ENCODE measurements around the gene CDC7. TPM values are rescaled to one million over a fixed set of nuclear protein-coding genes. Genes with fewer than 3 reads are reported as not detected.
A peak's percentile ranks its signal among the peaks of the same experiment; 100 is the strongest.

The CDC7 gene
- total RNA-seq, 2 experiments from 2014 or later, result 35.8 to 54.5 TPM

GRCh38 chr1:91503975-91504530 lies 3.4 kb downstream of the CDC7 start:
- CTCF ChIA-PET (ENCODE audit: unreplicated experiment), result no interaction called here
- peaks cover 76% of the 10 kb centered on the region for H3K79me2 ChIP-seq (ENCODE audit: insufficient read depth, low read depth, low read length)

GRCh38 chr1:91505086-91505485 lies 4.4 kb downstream of the CDC7 start:
- BruUV-seq (replicated peaks), result no TSS peak
- H3K27ac ChIP-seq (ENCODE audit: low read depth, low read length, poor library complexity, severe bottlenecking), result no peak overlapping the region
- H3K4me3 ChIP-seq (ENCODE audit: low read depth, low read length, poor library complexity, severe bottlenecking), result no peak overlapping the region
- peak overlapping the region; percentile 37 for H3K4me2 ChIP-seq (ENCODE audit: low read length)
- ChIA-PET CTCF (ENCODE audit: unreplicated experiment) (no interaction called here), POLR2A (interaction anchor here (0.6 to 4.6 kb wide), 5 partner anchors 8 to 660 kb away, joined by 3 to 33 read pairs (median 3); no protein-coding TSS in a partner anchor)
- intact Hi-C loops (cut with micrococcal nuclease; ENCODE audit: unreplicated experiment), result no loop called here
- no peak for DNase-seq (ENCODE audit: low spot score)
- peaks cover 66% of the 10 kb centered on the region for H3K36me3 ChIP-seq (ENCODE audit: insufficient read depth, low read length)
- H3K79me2 ChIP-seq (ENCODE audit: insufficient read depth, low read depth, low read length), result peaks cover 76% of the 10 kb centered on the region
- H4K20me1 ChIP-seq (ENCODE audit: insufficient read depth, low read length), result peaks cover 3% of the 10 kb centered on the region; the same call in 1 of the 2 replicates
- no peak overlapping the region for H2AFZ ChIP-seq (ENCODE audit: low read length)
- peaks cover 34% of the 10 kb centered on the region for H3K4me1 ChIP-seq (ENCODE audit: insufficient read depth, low read length, poor library complexity, severe bottlenecking)
- no peaks in the 10 kb centered on the region for H3K9me2 ChIP-seq (ENCODE audit: insufficient read depth, low read length)
- no peak for TF ChIP-seq CTCF (conservative IDR thresholded peaks at IDR 0.05; ENCODE audit: low read length)
- TF ChIP-seq EZH2phosphoT487 (IDR thresholded peaks at IDR 0.05; ENCODE audit: borderline replicate concordance, low read depth, low read length), result no peak
- H3K9me3 ChIP-seq (ENCODE audit: low read length), result no peaks in the 10 kb centered on the region

More at GRCh38 chr1:91503975-91504530, 3.4 kb downstream of the CDC7 start:
- TF ChIP-seq CTCF (conservative IDR thresholded peaks at IDR 0.05; ENCODE audit: low read length) (no peak), EZH2phosphoT487 (IDR thresholded peaks at IDR 0.05; ENCODE audit: borderline replicate concordance, low read depth, low read length) (no peak)
- POLR2A ChIA-PET, result interaction anchor here (0.6 to 4.6 kb wide), 2 partner anchors 9 to 1521 kb away, joined by 3 to 33 read pairs; no protein-coding TSS in a partner anchor
- DNase-seq (ENCODE audit: low spot score), result no peak
- H2AFZ ChIP-seq (ENCODE audit: low read length), result no peak overlapping the region
- BruUV-seq (replicated peaks), result no TSS peak
- peaks cover 56% of the 10 kb centered on the region for H3K36me3 ChIP-seq (ENCODE audit: insufficient read depth, low read length)
- H3K4me3 ChIP-seq (ENCODE audit: low read depth, low read length, poor library complexity, severe bottlenecking), result no peak overlapping the region
- H3K9me2 ChIP-seq (ENCODE audit: insufficient read depth, low read length), result no peaks in the 10 kb centered on the region
- H3K9me3 ChIP-seq (ENCODE audit: low read length), result no peaks in the 10 kb centered on the region
- intact Hi-C loops (cut with micrococcal nuclease; ENCODE audit: unreplicated experiment), result loop anchor here (5.0 kb wide), 1 partner anchor 793 kb away; the partner anchor contains the start of genes GLMN and RPAP2
- H3K4me2 ChIP-seq (ENCODE audit: low read length), result peak overlapping the region; percentile 88
- H4K20me1 ChIP-seq (ENCODE audit: insufficient read depth, low read length), result peaks cover 3% of the 10 kb centered on the region; the same call in 1 of the 2 replicates
- no peak overlapping the region for H3K27ac ChIP-seq (ENCODE audit: low read depth, low read length, poor library complexity, severe bottlenecking)
- H3K4me1 ChIP-seq (ENCODE audit: insufficient read depth, low read length, poor library complexity, severe bottlenecking), result peaks cover 41% of the 10 kb centered on the region

DNA sequence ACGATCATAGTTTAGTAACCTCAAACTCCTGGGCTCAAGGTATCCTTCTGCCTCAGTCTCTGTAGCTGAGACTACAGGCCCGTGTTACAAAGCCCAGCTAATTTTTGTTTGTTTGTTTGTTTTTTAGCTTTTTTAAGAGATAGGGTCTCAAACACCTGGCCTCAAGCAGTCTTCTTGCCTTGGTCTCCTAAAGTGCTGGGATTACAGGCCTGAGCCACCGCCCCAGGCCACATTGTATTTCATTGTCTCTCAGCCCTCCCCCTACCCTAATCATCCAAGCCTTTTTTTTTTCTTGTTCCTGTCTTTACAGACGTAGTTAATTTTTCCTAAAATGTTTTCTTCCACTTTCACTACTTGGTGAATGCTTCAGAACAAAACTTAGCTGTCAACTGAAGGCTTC lies 5.4 kb downstream of the CDC7 start:
- intact Hi-C loops (cut with micrococcal nuclease; ENCODE audit: unreplicated experiment), result no loop called here
- ChIA-PET POLR2A (no interaction called here), CTCF (ENCODE audit: unreplicated experiment) (interaction anchor here (2.0 kb wide), 1 partner anchor 18 kb away, joined by 4 read pairs; no protein-coding TSS in a partner anchor)
- Histone ChIP-seq H3K9me3 (ENCODE audit: low read length) (no peaks in the 10 kb centered on the region), H3K27ac (ENCODE audit: low read depth, low read length, poor library complexity, severe bottlenecking) (no peak overlapping the region), H3K79me2 (ENCODE audit: insufficient read depth, low read depth, low read length) (peaks cover 76% of the 10 kb centered on the region), H3K4me1 (ENCODE audit: insufficient read depth, low read length, poor library complexity, severe bottlenecking) (peaks cover 30% of the 10 kb centered on the region), H3K36me3 (ENCODE audit: insufficient read depth, low read length) (peaks cover 75% of the 10 kb centered on the region), H4K20me1 (ENCODE audit: insufficient read depth, low read length) (peaks cover 3% of the 10 kb centered on the region; the same call in 1 of the 2 replicates), H2AFZ (ENCODE audit: low read length) (no peak overlapping the region), H3K9me2 (ENCODE audit: insufficient read depth, low read length) (no peaks in the 10 kb centered on the region), H3K4me2 (ENCODE audit: low read length) (no peak overlapping the region), H3K4me3 (ENCODE audit: low read depth, low read length, poor library complexity, severe bottlenecking) (no peak overlapping the region)
- TF ChIP-seq EZH2phosphoT487 (IDR thresholded peaks at IDR 0.05; ENCODE audit: borderline replicate concordance, low read depth, low read length), result no peak
- TF ChIP-seq CTCF (conservative IDR thresholded peaks at IDR 0.05; ENCODE audit: low read length), result no peak
- BruUV-seq (replicated peaks), result no TSS peak
- no peak for DNase-seq (ENCODE audit: low spot score)

All from OCI-LY7 (cell line).